IPS DF 6.9 (cell line): ENCODE data around the gene CAMK2N1.

Experiments used
- DNase-seq: peaks from one replicate; pipeline ENCODE4 v3.0.0-alpha.2; 2013; ENCODE audit warnings: low read depth, low spot score
- H3K27ac ChIP-seq: one replicate; pipeline ENCODE4 v1.5.1; 2013; ENCODE audit warnings: low read length, control low read depth
- H3K27me3 ChIP-seq: 2 replicates; pipeline ENCODE4 v1.6.1; 2013; ENCODE audit warnings: mild to moderate bottlenecking, low read length; ENCODE audit not compliant: control insufficient read depth, insufficient read depth
- H3K36me3 ChIP-seq: 2 replicates; pipeline ENCODE4 v1.6.1; 2013; ENCODE audit warnings: low read length; ENCODE audit not compliant: control insufficient read depth, insufficient read depth
- H3K4me1 ChIP-seq: 2 replicates; pipeline ENCODE4 v1.6.1; 2013; ENCODE audit warnings: low read length; ENCODE audit not compliant: control insufficient read depth, insufficient read depth
- H3K4me3 ChIP-seq: 2 replicates; pipeline ENCODE4 v1.5.1; 2013; ENCODE audit warnings: mild to moderate bottlenecking, low read length
- H3K9me3 ChIP-seq: 2 replicates; pipeline ENCODE4 v1.6.1; 2013; ENCODE audit warnings: low read length, inconsistent platforms; ENCODE audit not compliant: control insufficient read depth, insufficient read depth
- WGBS: extraction: QIAGEN DNeasy Blood & Tissue Kit; methylation state at CpG from one replicate; pipeline ENCODE4 v1.1.7; 2013; ENCODE audit warnings: mixed read lengths, missing lambda C conversion rate; ENCODE audit not compliant: insufficient read length, insufficient coverage; 5-methylcytosine and 5-hydroxymethylcytosine counted together

The CAMK2N1 gene

DNA sequence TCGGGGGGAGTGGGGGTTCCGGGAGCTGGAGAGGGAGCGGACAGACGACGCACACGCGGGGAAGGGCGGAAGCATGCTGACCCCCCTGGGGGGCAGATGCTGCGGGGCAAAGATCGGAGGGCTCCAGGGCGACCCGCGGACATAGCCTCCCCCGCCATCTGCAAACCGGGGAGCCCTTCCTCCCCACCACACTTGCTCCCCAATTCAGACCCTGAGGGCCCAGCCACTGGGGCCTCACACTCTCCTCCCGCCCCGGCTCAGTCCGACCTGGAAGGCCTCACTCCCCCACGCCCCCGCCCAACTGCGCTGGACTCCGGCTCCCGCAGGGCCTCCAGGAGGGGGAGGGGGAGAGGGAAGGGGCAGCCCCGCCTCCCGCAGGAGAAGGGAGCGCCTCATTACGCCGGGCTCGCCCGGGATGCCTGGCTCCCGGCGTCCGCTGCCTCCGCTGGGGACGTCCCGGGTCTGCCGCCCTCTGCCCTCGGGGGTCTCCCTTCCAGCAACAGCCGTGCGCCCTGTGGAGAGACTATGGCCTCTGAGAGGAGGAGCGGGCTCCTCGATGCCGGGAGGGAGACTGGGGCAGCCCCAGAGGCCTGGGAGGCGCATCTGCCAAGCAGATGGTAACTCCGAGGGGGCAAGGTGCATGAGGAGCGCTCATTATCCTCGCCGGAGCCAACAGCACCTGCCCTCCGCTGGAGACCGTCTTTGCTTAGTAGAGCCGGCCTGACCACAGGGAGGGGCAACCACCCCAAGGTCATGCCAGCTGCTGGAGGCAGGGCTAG is 636 bp upstream of the CAMK2N1 start:
- H3K9me3 ChIP-seq = no peaks in the 10 kb centered on the region
- no peak for DNase-seq
- WGBS = no CpG with 5 or more reads among the region's 51 CpGs
- H3K27me3 ChIP-seq = peaks cover 15% of the 10 kb centered on the region
- no peak overlapping the region for H3K27ac ChIP-seq
- peak overlapping the region; percentile 80 for H3K4me3 ChIP-seq
- peaks cover 2% of the 10 kb centered on the region for H3K4me1 ChIP-seq
- H3K36me3 ChIP-seq = no peaks in the 10 kb centered on the region

DNA sequence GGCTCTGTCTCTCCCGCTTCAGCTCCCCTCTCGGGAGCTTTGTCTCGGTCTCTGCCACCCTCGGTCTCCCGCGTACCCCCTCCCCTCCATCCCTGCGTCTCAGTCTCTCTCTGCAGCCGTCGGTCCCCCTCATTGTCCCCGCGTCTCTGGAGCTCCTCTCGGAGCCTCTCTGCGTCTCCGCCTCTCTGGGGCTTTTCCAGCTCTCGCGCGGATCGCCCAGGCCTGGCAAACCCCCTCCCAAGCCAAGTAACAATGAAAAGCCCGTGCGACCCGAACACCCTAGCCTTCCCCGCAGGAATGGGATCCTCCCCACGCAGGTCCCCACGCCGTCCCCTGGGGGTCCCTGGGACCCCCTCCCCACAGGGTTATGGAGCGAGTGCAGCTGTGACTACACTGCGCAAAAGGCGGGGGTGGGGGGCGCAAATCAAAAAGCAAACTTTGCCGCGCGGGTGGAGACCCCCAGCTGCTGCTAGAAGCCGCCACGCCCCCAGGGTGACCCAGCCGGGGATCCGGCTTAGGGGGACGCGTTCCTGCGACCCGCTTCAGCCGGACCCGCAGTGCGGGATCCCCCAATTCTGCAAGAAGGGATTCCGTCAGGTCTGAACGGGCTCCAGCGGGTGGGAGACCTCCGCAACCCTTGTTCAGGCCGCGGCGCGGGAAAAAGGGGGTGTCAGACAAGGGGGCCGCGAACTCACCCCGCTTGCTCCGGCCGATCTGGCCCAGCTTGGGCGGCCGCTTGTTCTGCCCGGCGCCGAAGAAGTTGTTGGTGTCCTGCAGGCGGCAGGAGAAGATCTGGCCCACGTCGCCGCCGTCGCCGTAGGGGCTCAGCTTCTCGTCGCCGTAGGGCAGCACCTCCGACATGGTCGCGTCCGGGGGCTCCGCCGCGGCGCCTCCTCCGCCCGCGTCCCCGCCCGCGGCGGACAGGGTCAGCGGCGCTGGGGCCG is 1.2 kb downstream of the CAMK2N1 start:
- DNase-seq = no peak
- H3K4me1 ChIP-seq = peaks cover 2% of the 10 kb centered on the region
- H3K4me3 ChIP-seq = peak overlapping the region; percentile 80; the same call in 1 of the 2 replicates
- H3K27me3 ChIP-seq = peaks cover 15% of the 10 kb centered on the region
- H3K27ac ChIP-seq = no peak overlapping the region
- no peaks in the 10 kb centered on the region for H3K36me3 ChIP-seq
- H3K9me3 ChIP-seq = no peaks in the 10 kb centered on the region
- WGBS = no CpG with 5 or more reads among the region's 89 CpGs

DNA sequence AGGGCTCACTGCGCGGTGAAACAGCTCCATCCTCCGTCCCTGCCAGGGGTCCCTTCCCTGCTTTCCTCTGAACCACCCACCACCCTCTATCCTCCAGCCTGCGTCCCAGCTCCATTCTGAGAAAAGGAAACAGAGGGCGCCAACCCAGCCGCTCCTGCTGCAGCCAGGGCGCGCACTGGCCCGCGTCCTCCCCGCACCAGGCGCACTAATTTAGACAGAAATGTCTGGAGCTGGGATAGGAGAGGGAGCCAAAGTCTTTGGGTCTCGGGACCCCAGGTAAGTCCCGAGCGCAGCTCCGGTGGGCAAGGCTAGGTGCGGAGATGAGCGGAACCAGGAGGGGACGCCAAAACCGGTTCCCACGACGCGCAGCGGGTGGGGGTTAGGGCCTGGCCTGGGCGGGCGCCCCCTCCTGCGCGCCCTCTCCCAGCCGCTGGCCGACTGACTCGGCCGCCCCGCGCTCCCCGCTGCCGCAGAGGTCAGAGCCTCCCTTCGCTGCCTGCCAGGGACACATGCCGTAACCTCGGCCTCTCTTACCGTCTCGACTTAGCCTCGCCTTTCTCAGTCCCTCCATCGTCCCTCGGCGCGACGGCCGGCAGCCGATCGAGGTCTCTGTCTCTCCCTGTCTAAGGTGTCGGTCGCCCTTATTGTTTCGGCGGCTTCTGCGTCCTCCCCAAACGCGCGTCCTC is 2.0 kb downstream of the CAMK2N1 start:
- H3K36me3 ChIP-seq = no peaks in the 10 kb centered on the region
- H3K4me1 ChIP-seq = peaks cover 2% of the 10 kb centered on the region
- DNase-seq = no peak
- peaks cover 15% of the 10 kb centered on the region for H3K27me3 ChIP-seq
- H3K9me3 ChIP-seq = no peaks in the 10 kb centered on the region
- H3K27ac ChIP-seq = no peak overlapping the region
- peak overlapping the region; percentile 80; the same call in 1 of the 2 replicates for H3K4me3 ChIP-seq
- no CpG with 5 or more reads among the region's 58 CpGs for WGBS

DNA sequence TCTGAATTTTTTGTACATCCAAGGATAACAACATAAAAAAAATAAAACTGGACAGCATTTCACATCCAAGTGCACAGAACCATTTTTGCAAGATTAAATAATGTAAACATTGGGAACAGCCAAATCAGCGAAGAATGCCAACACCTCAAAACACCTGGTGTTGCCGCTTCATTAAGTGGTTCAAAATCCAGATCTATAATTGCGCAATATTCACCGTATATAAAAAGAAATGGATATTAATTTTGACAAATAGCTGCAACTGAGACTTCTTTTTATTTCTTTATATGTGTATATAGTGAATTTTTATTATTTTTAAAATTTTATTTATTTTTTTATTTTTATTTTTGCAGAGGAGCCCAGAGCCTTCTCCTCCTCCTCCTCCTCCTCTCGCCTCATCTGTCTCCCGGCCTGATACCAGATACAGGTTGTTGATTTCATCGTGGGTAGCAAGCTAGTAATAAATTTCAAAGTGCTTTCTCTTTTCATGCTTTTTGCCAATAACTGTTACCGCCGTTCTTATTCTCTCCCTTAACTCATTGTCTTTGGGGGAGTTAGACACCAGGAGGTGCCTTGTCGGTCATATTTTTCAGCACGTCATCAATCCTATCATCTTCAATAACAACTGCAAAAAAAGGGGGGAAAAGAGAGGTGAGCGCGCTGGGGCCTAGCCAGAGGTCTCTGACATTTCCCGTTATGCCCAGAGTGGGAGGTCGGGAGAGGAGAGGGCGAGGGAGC is 2.7 kb downstream of the CAMK2N1 start:
- DNase-seq = no peak
- no CpG with 5 or more reads among the region's 16 CpGs for WGBS
- Histone ChIP-seq H3K4me3 (peak overlapping the region; percentile 80; the same call in 1 of the 2 replicates), H3K27ac (no peak overlapping the region), H3K27me3 (peaks cover 16% of the 10 kb centered on the region), H3K9me3 (no peaks in the 10 kb centered on the region), H3K36me3 (no peaks in the 10 kb centered on the region), H3K4me1 (peaks cover 2% of the 10 kb centered on the region)

DNA sequence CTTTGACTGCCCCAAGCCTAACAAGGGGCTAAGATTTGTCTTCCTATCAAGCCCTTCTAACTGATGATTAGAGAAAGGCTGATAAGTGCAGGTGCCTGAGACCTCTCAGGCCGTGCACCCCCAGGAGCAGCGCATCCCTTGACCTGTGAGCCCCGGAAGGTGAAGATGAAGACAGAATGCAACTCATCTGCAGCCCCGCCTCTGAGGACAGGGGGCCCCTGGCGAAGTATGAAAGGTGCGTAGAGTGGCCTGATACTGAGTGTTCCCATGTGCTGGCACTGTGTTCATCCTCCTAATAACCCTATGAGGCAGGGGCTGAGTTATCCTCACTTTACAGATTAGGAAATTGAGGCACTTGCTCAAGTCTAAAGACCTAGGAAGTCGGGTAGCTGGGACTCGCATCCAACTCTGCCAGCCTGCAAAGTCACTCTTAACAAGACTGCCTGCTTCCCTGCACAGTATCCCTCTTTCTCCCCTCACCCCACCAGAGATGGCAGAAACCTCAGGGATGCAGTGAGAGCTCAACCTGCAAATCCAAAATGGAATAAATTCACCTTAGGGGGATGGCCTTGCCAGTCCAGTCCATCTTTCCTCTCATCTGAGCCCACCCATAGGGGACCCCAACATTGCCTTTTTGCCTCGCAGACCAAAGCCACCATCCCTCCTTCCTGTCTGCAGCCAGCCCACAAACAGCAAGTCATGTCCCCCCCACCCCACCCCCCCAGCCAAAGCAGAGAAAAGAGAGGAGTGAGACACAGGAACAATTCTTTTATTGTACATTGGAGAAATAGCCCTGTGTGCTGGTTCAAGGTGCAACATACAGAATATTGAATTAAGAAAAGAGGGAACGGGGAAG is 4.1 kb downstream of the CAMK2N1 start:
- H3K27ac ChIP-seq = no peak overlapping the region
- no CpG with 5 or more reads among the region's 10 CpGs for WGBS
- no peak for DNase-seq
- peaks cover 16% of the 10 kb centered on the region for H3K27me3 ChIP-seq
- no peaks in the 10 kb centered on the region; the same call in 1 of the 2 replicates for H3K4me1 ChIP-seq
- no peaks in the 10 kb centered on the region for H3K9me3 ChIP-seq
- H3K36me3 ChIP-seq = no peaks in the 10 kb centered on the region
- H3K4me3 ChIP-seq = no peak overlapping the region

DNA sequence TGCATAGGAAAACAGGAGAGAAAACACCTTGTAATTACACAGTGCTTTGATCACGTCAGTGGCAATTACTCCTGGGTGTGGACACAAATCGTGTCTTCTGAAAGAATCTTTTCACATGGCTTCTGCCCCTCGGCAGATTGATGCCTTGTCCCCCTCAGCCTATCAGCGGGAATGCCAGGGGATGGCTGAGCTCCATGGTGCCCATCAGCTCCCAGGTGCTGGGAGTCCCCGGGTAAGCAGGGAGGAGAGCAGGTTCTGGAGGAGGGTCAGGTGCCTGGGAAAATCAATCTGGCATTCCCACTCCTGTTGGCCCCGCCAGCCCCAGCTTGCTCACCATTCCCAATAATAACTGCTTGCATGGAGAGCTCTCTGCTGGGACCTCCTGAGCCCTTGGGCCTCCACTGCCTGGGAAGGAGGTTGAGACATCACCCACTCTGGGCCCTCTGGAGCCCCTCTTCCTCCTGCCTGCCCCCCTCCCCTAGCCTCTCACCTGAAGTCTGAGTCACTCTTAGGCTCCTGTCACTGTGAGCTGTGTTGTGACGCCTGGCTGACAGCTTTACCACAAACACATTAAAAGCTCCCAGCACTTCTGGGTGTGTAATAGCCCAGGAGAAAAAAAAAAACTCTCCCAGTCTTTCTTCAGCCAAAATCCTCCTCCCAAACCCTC is 4.9 kb downstream of the CAMK2N1 start:
- DNase-seq = no peak
- Histone ChIP-seq H3K27me3 (peaks cover 16% of the 10 kb centered on the region), H3K9me3 (no peaks in the 10 kb centered on the region), H3K36me3 (no peaks in the 10 kb centered on the region), H3K4me3 (no peak overlapping the region), H3K27ac (no peak overlapping the region), H3K4me1 (no peaks in the 10 kb centered on the region; the same call in 1 of the 2 replicates)
- no CpG with 5 or more reads among the region's 7 CpGs for WGBS

DNA sequence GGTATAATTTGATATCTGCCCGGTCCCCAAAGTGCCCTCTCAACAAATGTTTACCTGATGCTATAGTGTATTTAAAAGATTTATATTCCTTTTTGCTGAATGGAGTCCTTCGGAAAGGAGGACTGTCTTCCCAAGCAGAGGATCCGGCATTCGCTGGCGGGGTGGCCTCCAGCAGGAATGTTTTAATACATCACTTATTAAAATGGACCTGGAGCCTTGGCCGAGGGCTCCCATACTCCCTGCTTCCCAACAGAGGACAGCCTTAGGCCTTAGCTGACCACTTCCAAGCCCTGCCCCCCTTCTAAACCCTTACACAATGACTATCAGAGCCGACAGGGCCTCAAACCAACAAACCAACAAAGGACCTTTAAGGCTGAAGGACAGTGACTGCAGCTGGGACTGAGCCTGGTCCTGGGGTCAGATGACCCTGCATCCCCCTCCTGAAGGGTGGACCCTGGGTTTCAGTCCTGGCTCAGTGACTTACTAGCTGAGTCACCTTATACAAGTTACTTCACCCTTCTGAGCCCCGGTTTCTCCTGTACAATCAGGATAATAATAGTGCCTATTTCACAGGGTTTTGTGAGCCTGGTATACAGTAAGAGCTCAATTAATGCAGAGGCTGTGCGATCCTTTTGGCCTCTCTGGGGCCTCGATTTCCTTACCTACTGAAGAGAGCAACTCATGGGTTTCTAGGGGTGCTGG is 5.6 kb downstream of the CAMK2N1 start:
- H3K27ac ChIP-seq = no peak overlapping the region
- no peaks in the 10 kb centered on the region for H3K36me3 ChIP-seq
- DNase-seq = no peak
- H3K9me3 ChIP-seq = no peaks in the 10 kb centered on the region
- WGBS = no CpG with 5 or more reads among the region's 10 CpGs
- H3K27me3 ChIP-seq = peaks cover 16% of the 10 kb centered on the region
- no peak overlapping the region for H3K4me3 ChIP-seq
- H3K4me1 ChIP-seq = no peaks in the 10 kb centered on the region; the same call in 1 of the 2 replicates

DNA sequence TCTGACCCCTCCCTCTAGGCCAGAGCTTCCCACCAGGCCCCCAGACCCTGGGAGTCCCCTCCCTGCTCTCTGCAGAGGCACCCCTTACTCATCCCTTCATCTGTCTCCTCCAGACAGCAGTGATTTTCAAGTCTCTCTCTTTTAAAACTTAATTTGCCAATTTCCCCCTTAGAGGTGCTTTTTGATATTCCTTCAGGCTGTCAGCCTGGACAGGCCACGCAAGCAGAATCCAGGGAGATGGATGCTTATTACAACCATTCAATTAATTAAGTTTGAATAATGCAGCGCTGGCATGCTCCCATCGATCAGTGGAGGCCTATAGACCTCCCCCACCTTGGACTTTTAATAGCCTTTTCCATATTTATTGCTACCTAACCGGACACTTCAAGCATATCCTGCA is 6.2 kb downstream of the CAMK2N1 start:
- Histone ChIP-seq H3K4me3 (no peak overlapping the region), H3K36me3 (no peaks in the 10 kb centered on the region), H3K27ac (no peak overlapping the region), H3K27me3 (peaks cover 14% of the 10 kb centered on the region), H3K9me3 (no peaks in the 10 kb centered on the region), H3K4me1 (no peaks in the 10 kb centered on the region; the same call in 1 of the 2 replicates)
- DNase-seq = no peak
- WGBS = no CpG with 5 or more reads among the region's 4 CpGs
